NB4 (cell line): ENCODE results near the gene PNMT.

ENCODE experiments used
- MYC ChIP-seq: IDR thresholded peaks from 2 replicates; pipeline ENCODE4 v1.6.1; 2011; ENCODE audit warnings: low read depth, low read length
- POLR2A ChIP-seq: IDR thresholded peaks from 2 replicates; pipeline ENCODE4 v1.6.1; 2011; ENCODE audit warnings: mild to moderate bottlenecking; ENCODE audit not compliant: insufficient read length; ENCODE audit errors: extremely low read depth
- TF ChIP-seq, protein P1 (sequence below): IDR thresholded peaks from one replicate; pipeline ENCODE4 v1.5.1; 2012; ENCODE audit warnings: low read depth, low read length
- TF ChIP-seq, protein P2 (sequence below): IDR thresholded peaks from 2 replicates; pipeline ENCODE4 v1.6.1; 2011; ENCODE audit warnings: low read depth, low read length

DNA sequence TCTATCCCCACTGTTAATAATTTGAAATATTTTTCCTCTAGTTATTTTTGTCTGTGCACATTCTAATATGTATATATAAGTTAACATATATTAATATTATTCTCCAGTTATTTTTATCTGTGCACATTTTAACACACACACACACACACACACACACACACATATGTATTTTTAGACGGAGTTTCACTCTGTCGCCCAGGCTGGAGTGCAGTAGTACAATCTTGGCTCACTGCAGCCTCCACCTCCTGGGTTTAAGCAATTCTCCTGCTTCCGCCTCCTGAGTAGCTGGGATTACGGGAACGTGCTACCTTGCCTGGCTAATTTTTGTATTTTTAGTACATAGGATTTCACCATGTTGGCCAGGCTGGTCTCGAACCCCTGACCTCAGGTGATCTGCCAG, 49.4 kb downstream of the PNMT start:
- TF ChIP-seq, protein P1, sequence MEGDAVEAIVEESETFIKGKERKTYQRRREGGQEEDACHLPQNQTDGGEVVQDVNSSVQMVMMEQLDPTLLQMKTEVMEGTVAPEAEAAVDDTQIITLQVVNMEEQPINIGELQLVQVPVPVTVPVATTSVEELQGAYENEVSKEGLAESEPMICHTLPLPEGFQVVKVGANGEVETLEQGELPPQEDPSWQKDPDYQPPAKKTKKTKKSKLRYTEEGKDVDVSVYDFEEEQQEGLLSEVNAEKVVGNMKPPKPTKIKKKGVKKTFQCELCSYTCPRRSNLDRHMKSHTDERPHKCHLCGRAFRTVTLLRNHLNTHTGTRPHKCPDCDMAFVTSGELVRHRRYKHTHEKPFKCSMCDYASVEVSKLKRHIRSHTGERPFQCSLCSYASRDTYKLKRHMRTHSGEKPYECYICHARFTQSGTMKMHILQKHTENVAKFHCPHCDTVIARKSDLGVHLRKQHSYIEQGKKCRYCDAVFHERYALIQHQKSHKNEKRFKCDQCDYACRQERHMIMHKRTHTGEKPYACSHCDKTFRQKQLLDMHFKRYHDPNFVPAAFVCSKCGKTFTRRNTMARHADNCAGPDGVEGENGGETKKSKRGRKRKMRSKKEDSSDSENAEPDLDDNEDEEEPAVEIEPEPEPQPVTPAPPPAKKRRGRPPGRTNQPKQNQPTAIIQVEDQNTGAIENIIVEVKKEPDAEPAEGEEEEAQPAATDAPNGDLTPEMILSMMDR: no peak
- no peak for TF ChIP-seq POLR2A
- TF ChIP-seq, protein P2, sequence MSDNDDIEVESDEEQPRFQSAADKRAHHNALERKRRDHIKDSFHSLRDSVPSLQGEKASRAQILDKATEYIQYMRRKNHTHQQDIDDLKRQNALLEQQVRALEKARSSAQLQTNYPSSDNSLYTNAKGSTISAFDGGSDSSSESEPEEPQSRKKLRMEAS: no peak
- TF ChIP-seq MYC: no peak
